Effector memory CD4-positive, alpha-beta T cell (primary cell): ENCODE data around the gene ZEB1.
"Not testable (repeated sequence)": the region's sequence is repeated elsewhere in the genome, so short reads cannot be mapped to it uniquely, and the experiment has no call there.

Source experiments
- DNase-seq, 3 donors: peaks; one replicate each; pipeline ENCODE4 v3.0.0-alpha.2; 2020
- H3K27ac ChIP-seq: 2 replicates; pipeline ENCODE4 v1.7.0; 2013; ENCODE audit warnings: mild to moderate bottlenecking, low read length, moderate library complexity; ENCODE audit not compliant: insufficient read depth, poor library complexity, severe bottlenecking
- H3K27me3 ChIP-seq: replicated peaks from 2 replicates; pipeline ENCODE4 v1.7.0; 2013; ENCODE audit warnings: mild to moderate bottlenecking, low read length; ENCODE audit not compliant: insufficient read depth, control insufficient read depth, poor library complexity, severe bottlenecking
- H3K36me3 ChIP-seq: 2 replicates; pipeline ENCODE4 v1.7.0; 2013; ENCODE audit warnings: mild to moderate bottlenecking, low read length, moderate library complexity; ENCODE audit not compliant: control insufficient read depth, insufficient read depth
- H3K4me1 ChIP-seq: 2 replicates; pipeline ENCODE4 v1.7.0; 2013; ENCODE audit warnings: low read length, mild to moderate bottlenecking; ENCODE audit not compliant: control insufficient read depth, insufficient read depth, poor library complexity, severe bottlenecking
- H3K4me3 ChIP-seq: 2 replicates; pipeline ENCODE4 v1.7.0; 2013; ENCODE audit warnings: low read length, low read depth, mild to moderate bottlenecking; ENCODE audit not compliant: insufficient read depth, poor library complexity, severe bottlenecking
- H3K9me3 ChIP-seq: 2 replicates; pipeline ENCODE4 v1.7.0; 2013; ENCODE audit warnings: mild to moderate bottlenecking, low read length, moderate library complexity; ENCODE audit not compliant: control insufficient read depth

The ZEB1 gene

DNA sequence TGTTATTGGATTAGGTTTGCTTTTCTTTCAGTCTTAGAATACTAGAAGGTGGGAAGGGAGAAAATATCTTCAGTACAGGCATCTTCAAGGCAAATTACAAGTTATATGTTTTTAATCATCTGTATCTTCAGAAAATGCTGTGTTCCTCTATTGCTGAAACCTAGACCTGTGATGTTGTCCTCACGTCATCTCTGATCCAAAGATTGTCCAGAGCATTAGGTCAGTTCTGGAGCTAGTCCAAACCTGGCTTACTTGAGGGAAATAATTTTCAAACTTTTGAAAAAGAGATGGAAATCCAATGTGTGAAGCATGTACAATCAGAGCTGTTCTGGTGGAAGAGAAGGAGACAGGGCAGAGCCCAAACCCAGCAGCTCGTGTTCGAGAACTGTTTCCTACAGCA is 217.3 kb downstream of the ZEB1 start:
- Histone ChIP-seq H3K27me3 (no peaks in the 10 kb centered on the region), H3K4me3 (no peak overlapping the region), H3K36me3 (no peaks in the 10 kb centered on the region), H3K27ac (no peak overlapping the region), H3K4me1 (no peaks in the 10 kb centered on the region), H3K9me3 (no peaks in the 10 kb centered on the region)
- no peak for DNase-seq

DNA sequence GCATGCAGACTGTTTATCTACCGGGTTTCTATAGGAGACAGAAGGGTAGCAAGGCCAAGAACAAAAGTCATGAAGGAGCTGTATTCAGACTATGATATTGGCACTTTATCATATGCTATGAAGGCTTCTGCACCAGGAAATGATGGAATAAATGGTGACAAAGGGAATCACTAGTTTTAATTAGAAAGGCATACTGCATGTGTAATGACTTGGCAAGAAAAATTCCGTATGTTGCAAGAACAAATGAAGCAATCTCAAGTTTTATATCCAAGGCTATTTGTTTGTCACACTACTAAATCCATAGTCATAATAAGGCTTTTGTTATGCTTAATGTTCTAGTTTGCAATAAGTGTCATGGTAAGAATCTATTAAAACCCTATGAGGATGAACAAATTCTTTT is 230.9 kb downstream of the ZEB1 start:
- Histone ChIP-seq H3K9me3 (no peaks in the 10 kb centered on the region), H3K4me1 (no peaks in the 10 kb centered on the region), H3K27me3 (no peaks in the 10 kb centered on the region), H3K27ac (no peak overlapping the region), H3K36me3 (no peaks in the 10 kb centered on the region), H3K4me3 (no peak overlapping the region)
- DNase-seq, result no peak

DNA sequence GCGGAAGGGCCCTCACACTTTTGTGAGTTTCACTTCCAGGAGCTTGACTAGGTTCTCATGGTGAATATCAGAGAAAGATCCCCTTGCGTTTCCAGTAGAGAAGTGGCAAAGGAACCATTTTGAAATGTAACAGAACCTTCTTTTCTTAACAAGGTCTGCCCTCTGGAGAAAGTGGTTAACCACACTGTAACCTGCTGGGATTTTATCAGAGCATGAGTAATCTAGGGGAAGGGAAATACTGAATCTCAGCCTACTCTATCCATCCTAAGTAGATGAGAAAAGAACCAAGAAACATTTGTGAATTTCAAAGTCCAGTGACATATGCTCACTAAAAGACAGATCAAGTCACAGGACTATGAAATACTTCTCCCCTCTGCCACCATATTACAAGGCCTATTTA is 235.5 kb downstream of the ZEB1 start:
- Histone ChIP-seq H3K36me3 (no peaks in the 10 kb centered on the region), H3K27ac (no peak overlapping the region), H3K4me3 (no peak overlapping the region), H3K27me3 (no peaks in the 10 kb centered on the region), H3K9me3 (no peaks in the 10 kb centered on the region), H3K4me1 (no peaks in the 10 kb centered on the region)
- no peak for DNase-seq

DNA sequence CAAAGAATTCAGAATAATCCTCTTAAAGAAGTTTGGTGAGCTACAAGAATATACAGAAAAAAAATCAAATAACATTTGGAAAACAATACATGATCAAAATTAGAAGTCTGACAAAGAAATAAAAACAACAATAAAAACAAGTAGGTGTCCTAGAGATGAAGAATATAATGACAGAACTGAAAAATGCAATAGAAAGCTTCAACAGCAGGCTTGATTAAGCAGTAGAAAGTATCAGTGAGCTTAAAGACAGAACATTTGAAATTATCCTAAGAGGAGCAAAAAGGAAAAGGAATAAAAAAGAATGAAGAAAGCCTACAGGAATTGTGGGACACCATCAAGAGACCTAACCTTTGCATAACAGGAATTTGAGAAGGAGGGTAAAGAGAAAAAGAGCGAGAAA is 238.8 kb downstream of the ZEB1 start:
- no peaks in the 10 kb centered on the region for H3K4me1 ChIP-seq
- DNase-seq, result no peak
- H3K36me3 ChIP-seq, result no peaks in the 10 kb centered on the region
- no peak overlapping the region for H3K4me3 ChIP-seq
- H3K9me3 ChIP-seq, result no peaks in the 10 kb centered on the region
- H3K27me3 ChIP-seq, result no peaks in the 10 kb centered on the region
- H3K27ac ChIP-seq, result no peak overlapping the region

DNA sequence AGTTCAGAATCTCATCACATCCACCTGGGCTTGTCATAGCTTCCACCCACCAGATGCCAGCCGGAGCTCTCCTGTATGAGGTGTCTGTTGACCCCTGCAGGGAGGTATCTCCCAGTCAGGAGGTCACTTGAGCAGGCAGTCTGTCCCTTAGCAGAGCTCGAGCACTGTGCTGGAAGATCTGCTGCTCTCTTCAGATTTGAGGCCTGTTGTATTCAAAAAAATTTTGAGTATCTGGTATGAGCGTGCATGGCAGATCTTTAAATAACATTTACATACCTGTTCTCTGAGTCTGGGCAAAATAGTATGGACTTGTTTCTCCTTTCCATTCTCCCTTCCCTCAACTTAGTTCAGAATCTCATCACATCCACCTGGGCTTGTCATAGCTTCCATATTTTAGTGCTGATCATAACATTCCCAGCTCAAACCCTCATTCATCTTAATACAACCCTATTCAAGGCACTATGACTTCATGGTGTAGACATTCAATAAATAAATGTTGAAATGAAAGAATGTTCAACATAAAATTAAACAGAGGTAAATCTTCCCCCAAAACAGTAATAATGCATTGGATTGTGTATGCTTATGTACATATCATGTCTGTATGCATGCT is 249.3 kb downstream of the ZEB1 start:
- H3K4me1 ChIP-seq, H3K9me3 ChIP-seq, H3K27ac ChIP-seq, H3K27me3 ChIP-seq, DNase-seq, H3K4me3 ChIP-seq, H3K36me3 ChIP-seq: not testable (repeated sequence)

DNA sequence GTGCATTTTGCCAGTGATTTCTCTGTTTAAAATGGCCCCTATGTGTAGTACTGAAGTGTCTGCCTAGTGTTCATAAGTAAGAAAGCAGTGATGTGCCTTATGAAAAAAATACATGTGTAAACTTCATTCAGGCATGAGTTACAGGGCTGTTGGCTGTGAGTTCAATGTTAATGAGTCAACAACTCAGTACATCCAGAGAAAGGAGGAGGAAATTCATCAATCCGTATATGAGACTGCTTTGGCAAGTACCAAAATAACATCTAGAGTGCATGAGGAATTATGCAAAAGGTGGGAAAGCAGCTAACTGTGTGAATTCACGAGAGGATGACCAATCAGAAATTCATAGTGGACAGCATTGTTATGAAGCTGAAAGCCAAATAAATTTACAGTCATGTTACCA is 255.6 kb downstream of the ZEB1 start:
- H3K27me3 ChIP-seq, result peaks cover 3% of the 10 kb centered on the region

DNA sequence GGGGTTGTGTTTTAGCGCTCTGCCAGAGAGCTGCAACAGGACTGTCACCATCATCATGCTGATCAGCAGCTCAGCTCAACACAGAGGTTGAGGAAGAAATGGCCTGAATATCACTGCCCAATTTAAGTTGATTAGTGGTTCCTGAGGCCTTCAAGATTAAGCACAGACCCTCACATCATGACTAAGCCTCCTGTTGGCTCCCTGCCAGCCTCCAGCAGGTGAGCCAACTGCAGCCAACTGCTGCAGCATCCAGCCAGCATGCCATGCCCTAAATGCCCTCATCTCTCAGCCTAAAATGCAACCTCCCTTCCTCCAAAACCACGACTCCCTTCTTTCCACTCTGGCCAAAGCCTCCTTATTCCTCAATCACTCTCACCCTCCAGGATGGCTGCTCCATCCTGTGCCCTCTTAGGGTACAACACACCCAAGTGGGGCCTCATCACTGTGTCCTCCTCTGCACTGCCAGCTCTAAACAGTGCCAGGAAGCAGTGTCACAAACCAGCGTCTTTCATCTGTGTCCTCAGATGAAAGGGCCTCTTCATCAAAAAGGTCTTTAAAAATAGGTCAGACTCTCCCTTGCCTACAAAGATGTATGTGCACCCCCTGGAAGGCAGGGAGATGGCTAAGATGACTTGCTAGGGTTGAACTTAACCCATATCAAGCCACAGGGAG is 259.3 kb downstream of the ZEB1 start:
- Histone ChIP-seq H3K9me3 (no peaks in the 10 kb centered on the region), H3K27ac (no peak overlapping the region), H3K36me3 (no peaks in the 10 kb centered on the region), H3K27me3 (no peaks in the 10 kb centered on the region), H3K4me3 (no peak overlapping the region), H3K4me1 (no peaks in the 10 kb centered on the region)
- no peak for DNase-seq

More for the DNA sequence above, 255.6 kb downstream of the ZEB1 start:
- DNase-seq, result no peak
- Histone ChIP-seq H3K27ac (no peak overlapping the region), H3K4me3 (no peak overlapping the region), H3K4me1 (no peaks in the 10 kb centered on the region), H3K36me3 (no peaks in the 10 kb centered on the region), H3K9me3 (no peaks in the 10 kb centered on the region)

DNA sequence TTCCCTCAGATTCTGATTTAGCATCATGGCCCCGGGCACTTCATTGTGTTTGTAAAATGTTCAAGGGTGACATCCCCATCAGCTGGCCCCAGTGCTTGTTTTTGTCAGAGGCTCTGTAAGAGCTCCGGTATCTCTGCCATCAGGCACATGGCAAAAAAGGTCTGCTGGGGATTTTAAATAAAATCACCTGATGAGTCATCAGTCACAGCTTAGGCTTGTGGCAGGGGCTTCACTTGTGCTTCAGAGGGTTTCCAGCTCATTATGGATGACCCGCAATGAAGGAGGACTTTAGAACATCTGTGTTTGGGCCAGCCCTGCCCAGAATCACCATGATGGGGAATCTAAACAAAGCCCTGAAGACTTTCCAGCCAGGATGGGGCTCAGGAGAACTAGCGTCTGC is 259.9 kb downstream of the ZEB1 start:
- Histone ChIP-seq H3K27me3 (no peaks in the 10 kb centered on the region), H3K4me1 (no peaks in the 10 kb centered on the region), H3K36me3 (no peaks in the 10 kb centered on the region), H3K27ac (no peak overlapping the region), H3K9me3 (no peaks in the 10 kb centered on the region), H3K4me3 (no peak overlapping the region)
- DNase-seq, result no peak
